HepG2 (cell line): ENCODE data around the gene ATP13A1. TPM values are rescaled to one million over a fixed set of nuclear protein-coding genes. Genes with fewer than 3 reads are reported as not detected.
A peak's percentile ranks its signal among the peaks of the same experiment; 100 is the strongest.

ENCODE experiments used
- FOXO1 ChIP-seq: sonication (generic); formaldehyde crosslinking; IDR thresholded peaks from 2 replicates; pipeline ENCODE4 v1.4.0; 2020; ENCODE audit warnings: missing genetic modification reagents
- SKI ChIP-seq: fragments of 450-650 bp; IDR thresholded peaks from one replicate; pipeline ENCODE4 v1.6.1; 2018; ENCODE audit warnings: mild to moderate bottlenecking; ENCODE audit not compliant: partially characterized antibody
- SMAD9 ChIP-seq: sonication (generic); formaldehyde crosslinking; IDR thresholded peaks from 2 replicates; pipeline ENCODE4 v1.5.1; 2020; ENCODE audit warnings: mild to moderate bottlenecking, missing genetic modification reagents
- SOX13 ChIP-seq, 3 experiments: fragments of 450-650 bp in 1 of 3; sonication (generic) in 1 of 3; formaldehyde crosslinking in 1 of 3; IDR thresholded peaks in 2 of 3; conservative IDR thresholded peaks in 1 of 3; 2 replicates each; pipeline versions ENCODE4 v1.5.0 to v1.6.1; 2016 to 2020; ENCODE audit warnings: antibody characterized with exemption in 1 of 3, mild to moderate bottlenecking in 1 of 3, missing compliant biosample characterization in 1 of 3, missing genetic modification reagents in 1 of 3, moderate library complexity in 1 of 3
- TCF7 ChIP-seq: sonication (generic); IDR thresholded peaks from 2 replicates; pipeline ENCODE4 v1.6.1; 2016; ENCODE audit warnings: antibody characterized with exemption, low read depth
- ZBTB21 ChIP-seq: sonication (generic); formaldehyde crosslinking; IDR thresholded peaks from 2 replicates; pipeline ENCODE4 v1.4.0; 2020; ENCODE audit warnings: missing genetic modification reagents
- ZNF563 ChIP-seq: sonication (generic); formaldehyde crosslinking; IDR thresholded peaks from 2 replicates; pipeline ENCODE4 v1.8.0; 2022; ENCODE audit warnings: mild to moderate bottlenecking, moderate library complexity, missing genetic modification reagents
- polyA plus RNA-seq, 8 experiments: library from polyadenylated mRNA; depleted of rRNA in 3 of 8; stranded (reverse) in 7 of 8; unstranded in 1 of 8; fragments of >200 nt; fragmentation: Illumina TruSeq in 4 of 8; extraction: Trizol in 4 of 8; gene quantifications; 2 replicates each; pipeline versions ENCODE4 v1.2.1 to v1.2.3, GENCODE V29; 2011 to 2016; ENCODE audit warnings: low read depth in 4 of 8, missing spikeins in 1 of 8, mixed read lengths in 1 of 8; ENCODE audit not compliant: insufficient read depth in 1 of 8
- total RNA-seq, 5 experiments: library from RNA; depleted of rRNA; stranded (reverse); fragments of >200 nt; fragmentation: Illumina TruSeq; extraction: Trizol; gene quantifications; 2 replicates each; pipeline ENCODE4 v1.2.3, GENCODE V29; 2016; ENCODE audit warnings: low read depth in 1 of 5
- TF ChIP-seq, protein P1 (sequence below), 2 experiments: sonication (generic) in 1 of 2; formaldehyde crosslinking in 1 of 2; IDR thresholded peaks; 2 replicates each; pipeline versions ENCODE4 v1.4.0 to v1.6.1; 2016 to 2020; ENCODE audit warnings: borderline replicate concordance in 1 of 2, low read depth in 1 of 2, mild to moderate bottlenecking in 1 of 2, missing genetic modification reagents in 1 of 2
- TF ChIP-seq, protein P2 (sequence below), 2 experiments: sonication (generic) in 1 of 2; formaldehyde crosslinking in 1 of 2; IDR thresholded peaks; 2 replicates each; pipeline versions ENCODE4 v1.4.0 to v1.6.1; 2018 to 2020; ENCODE audit warnings: missing genetic modification reagents in 2 of 2, borderline replicate concordance in 1 of 2, low read depth in 1 of 2, mild to moderate bottlenecking in 1 of 2, missing biosample characterization in 1 of 2
- TF ChIP-seq, protein P3 (sequence below): sonication (generic); formaldehyde crosslinking; IDR thresholded peaks from 2 replicates; pipeline ENCODE4 v1.8.0; 2022; ENCODE audit warnings: mild to moderate bottlenecking, missing genetic modification reagents, moderate library complexity
- TF ChIP-seq, protein P4 (sequence below): IDR thresholded peaks from 2 replicates; pipeline ENCODE4 v1.6.1; 2016; ENCODE audit warnings: low read depth
- TF ChIP-seq, protein P5 (sequence below): sonication (generic); formaldehyde crosslinking; IDR thresholded peaks from 2 replicates; pipeline ENCODE4 v1.5.1; 2020; ENCODE audit warnings: missing genetic modification reagents, mild to moderate bottlenecking, borderline replicate concordance
- TF ChIP-seq, protein P6 (sequence below): sonication (generic); formaldehyde crosslinking; IDR thresholded peaks from 2 replicates; pipeline ENCODE4 v1.4.0; 2020; ENCODE audit warnings: missing genetic modification reagents

Gene ATP13A1
- total and polyA plus RNA-seq, 2 of the 13 experiments (the other 11 are each of a cell fraction or from before 2014, with no cell fraction given): 23.2 to 41.7 TPM

DNA sequence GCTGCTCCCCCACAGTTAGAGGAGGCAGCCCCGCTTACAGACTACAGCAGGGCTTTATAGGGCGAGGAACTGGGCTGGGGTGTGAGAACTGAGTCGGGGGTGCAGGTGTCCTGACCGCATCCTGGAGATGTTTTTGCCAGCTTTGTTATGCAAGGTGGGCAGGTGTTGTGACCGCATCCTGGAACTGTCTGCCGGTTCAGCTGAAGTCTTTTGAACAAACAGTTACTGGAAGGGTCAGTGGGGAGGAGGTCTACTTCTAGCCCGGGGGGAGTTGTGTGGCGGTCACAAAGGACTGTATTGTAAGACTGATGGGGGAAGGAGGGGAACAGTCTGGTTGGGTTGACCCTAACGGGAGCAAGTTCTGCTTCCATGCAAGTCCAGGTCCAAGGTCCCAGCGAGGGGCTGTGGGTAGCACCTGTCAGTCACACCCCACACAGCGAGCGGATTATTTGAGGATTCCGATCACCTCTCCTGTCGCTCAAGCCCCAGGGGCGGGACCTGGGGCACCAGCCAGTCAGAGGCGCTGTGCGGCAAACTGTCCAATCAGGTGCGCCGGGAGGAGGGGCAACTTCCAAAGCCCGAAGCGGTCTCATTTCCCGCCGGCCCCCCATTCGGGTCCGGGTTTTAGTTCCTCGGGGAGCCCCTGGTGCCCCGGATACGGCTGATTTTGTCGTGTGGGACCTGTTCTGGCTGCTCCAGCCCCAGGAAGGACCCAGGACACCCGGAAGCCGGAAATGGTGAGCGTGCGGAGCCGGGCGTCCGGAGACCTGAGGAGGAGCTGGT lies 4.9 kb upstream of the ATP13A1 start, which contains the start of gene ZNF101 (continued):
- TF ChIP-seq, protein P1, sequence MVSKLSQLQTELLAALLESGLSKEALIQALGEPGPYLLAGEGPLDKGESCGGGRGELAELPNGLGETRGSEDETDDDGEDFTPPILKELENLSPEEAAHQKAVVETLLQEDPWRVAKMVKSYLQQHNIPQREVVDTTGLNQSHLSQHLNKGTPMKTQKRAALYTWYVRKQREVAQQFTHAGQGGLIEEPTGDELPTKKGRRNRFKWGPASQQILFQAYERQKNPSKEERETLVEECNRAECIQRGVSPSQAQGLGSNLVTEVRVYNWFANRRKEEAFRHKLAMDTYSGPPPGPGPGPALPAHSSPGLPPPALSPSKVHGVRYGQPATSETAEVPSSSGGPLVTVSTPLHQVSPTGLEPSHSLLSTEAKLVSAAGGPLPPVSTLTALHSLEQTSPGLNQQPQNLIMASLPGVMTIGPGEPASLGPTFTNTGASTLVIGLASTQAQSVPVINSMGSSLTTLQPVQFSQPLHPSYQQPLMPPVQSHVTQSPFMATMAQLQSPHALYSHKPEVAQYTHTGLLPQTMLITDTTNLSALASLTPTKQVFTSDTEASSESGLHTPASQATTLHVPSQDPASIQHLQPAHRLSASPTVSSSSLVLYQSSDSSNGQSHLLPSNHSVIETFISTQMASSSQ (IDR thresholded peaks at IDR 0.05; ENCODE audit: low read depth): peak; percentile 51; the same call in 1 of the 2 replicates
- TF ChIP-seq, protein P1 (CRISPR knock-in tag; IDR thresholded peaks at IDR 0.05; ENCODE audit: borderline replicate concordance): peak; percentile 66
- 0 out of 2 replicates have a peak, but pooled peaks have one; percentile 22 for TF ChIP-seq ZNF563 (CRISPR knock-in tag)
- TF ChIP-seq, protein P2, sequence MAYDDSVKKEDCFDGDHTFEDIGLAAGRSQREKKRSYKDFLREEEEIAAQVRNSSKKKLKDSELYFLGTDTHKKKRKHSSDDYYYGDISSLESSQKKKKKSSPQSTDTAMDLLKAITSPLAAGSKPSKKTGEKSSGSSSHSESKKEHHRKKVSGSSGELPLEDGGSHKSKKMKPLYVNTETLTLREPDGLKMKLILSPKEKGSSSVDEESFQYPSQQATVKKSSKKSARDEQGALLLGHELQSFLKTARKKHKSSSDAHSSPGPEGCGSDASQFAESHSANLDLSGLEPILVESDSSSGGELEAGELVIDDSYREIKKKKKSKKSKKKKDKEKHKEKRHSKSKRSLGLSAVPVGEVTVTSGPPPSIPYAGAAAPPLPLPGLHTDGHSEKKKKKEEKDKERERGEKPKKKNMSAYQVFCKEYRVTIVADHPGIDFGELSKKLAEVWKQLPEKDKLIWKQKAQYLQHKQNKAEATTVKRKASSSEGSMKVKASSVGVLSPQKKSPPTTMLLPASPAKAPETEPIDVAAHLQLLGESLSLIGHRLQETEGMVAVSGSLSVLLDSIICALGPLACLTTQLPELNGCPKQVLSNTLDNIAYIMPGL (CRISPR knock-in tag; IDR thresholded peaks at IDR 0.05; ENCODE audit: borderline replicate concordance in 1 of 2, low read depth in 1 of 2): peak; percentile 44 to 70; a peak in 3 of 4 replicates
- peak; percentile 97 for TF ChIP-seq SKI
- peak; percentile 53; the same call in 1 of the 2 replicates for TF ChIP-seq ZBTB21 (CRISPR knock-in tag)
- TF ChIP-seq, protein P3, sequence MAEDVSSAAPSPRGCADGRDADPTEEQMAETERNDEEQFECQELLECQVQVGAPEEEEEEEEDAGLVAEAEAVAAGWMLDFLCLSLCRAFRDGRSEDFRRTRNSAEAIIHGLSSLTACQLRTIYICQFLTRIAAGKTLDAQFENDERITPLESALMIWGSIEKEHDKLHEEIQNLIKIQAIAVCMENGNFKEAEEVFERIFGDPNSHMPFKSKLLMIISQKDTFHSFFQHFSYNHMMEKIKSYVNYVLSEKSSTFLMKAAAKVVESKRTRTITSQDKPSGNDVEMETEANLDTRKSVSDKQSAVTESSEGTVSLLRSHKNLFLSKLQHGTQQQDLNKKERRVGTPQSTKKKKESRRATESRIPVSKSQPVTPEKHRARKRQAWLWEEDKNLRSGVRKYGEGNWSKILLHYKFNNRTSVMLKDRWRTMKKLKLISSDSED (CRISPR knock-in tag): no peak
- peak; percentile 42; the same call in 1 of the 2 replicates for TF ChIP-seq SOX13 (IDR thresholded peaks at IDR 0.05)
- TF ChIP-seq SOX13 (CRISPR knock-in tag; conservative IDR thresholded peaks at IDR 0.05 in 1 of 2, IDR thresholded peaks at IDR 0.05 in 1 of 2): peak in 1 of 2 experiments; percentile 81; a peak in 2 of 4 replicates
- TF ChIP-seq, protein P4, sequence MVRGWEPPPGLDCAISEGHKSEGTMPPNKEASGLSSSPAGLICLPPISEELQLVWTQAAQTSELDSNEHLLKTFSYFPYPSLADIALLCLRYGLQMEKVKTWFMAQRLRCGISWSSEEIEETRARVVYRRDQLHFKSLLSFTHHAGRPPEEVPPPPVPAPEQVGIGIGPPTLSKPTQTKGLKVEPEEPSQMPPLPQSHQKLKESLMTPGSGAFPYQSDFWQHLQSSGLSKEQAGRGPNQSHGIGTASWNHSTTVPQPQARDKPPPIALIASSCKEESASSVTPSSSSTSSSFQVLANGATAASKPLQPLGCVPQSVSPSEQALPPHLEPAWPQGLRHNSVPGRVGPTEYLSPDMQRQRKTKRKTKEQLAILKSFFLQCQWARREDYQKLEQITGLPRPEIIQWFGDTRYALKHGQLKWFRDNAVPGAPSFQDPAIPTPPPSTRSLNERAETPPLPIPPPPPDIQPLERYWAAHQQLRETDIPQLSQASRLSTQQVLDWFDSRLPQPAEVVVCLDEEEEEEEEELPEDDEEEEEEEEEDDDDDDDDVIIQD (CRISPR knock-in tag): no peak; the same call in 1 of the 2 replicates
- TF ChIP-seq SMAD9 (CRISPR knock-in tag): no peak
- TF ChIP-seq, protein P5, sequence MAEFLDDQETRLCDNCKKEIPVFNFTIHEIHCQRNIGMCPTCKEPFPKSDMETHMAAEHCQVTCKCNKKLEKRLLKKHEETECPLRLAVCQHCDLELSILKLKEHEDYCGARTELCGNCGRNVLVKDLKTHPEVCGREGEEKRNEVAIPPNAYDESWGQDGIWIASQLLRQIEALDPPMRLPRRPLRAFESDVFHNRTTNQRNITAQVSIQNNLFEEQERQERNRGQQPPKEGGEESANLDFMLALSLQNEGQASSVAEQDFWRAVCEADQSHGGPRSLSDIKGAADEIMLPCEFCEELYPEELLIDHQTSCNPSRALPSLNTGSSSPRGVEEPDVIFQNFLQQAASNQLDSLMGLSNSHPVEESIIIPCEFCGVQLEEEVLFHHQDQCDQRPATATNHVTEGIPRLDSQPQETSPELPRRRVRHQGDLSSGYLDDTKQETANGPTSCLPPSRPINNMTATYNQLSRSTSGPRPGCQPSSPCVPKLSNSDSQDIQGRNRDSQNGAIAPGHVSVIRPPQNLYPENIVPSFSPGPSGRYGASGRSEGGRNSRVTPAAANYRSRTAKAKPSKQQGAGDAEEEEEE: no peak
- TF ChIP-seq, protein P6, sequence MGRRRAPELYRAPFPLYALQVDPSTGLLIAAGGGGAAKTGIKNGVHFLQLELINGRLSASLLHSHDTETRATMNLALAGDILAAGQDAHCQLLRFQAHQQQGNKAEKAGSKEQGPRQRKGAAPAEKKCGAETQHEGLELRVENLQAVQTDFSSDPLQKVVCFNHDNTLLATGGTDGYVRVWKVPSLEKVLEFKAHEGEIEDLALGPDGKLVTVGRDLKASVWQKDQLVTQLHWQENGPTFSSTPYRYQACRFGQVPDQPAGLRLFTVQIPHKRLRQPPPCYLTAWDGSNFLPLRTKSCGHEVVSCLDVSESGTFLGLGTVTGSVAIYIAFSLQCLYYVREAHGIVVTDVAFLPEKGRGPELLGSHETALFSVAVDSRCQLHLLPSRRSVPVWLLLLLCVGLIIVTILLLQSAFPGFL (CRISPR knock-in tag): no peak
- peak; percentile 91 for TF ChIP-seq FOXO1 (CRISPR knock-in tag)
- peak; percentile 61; the same call in 1 of the 2 replicates for TF ChIP-seq TCF7
